NOMO-1 treated with DMSO at 0.1 percent for 48 hours (cell line): ENCODE measurements around the gene SLC12A7.
"Not testable (repeated sequence)": the region's sequence is repeated elsewhere in the genome, so short reads cannot be mapped to it uniquely, and the experiment has no call there.

Experiments
- DNase-seq: peaks from one replicate; lab custom pipeline; 2025; ENCODE audit not compliant: unreplicated experiment; lab: John Stamatoyannopoulos, UW

The SLC12A7 gene

GRCh38 chr5:1065891-1066650 is 45.8 kb downstream of the SLC12A7 start:
- DNase-seq: no peak

DNA sequence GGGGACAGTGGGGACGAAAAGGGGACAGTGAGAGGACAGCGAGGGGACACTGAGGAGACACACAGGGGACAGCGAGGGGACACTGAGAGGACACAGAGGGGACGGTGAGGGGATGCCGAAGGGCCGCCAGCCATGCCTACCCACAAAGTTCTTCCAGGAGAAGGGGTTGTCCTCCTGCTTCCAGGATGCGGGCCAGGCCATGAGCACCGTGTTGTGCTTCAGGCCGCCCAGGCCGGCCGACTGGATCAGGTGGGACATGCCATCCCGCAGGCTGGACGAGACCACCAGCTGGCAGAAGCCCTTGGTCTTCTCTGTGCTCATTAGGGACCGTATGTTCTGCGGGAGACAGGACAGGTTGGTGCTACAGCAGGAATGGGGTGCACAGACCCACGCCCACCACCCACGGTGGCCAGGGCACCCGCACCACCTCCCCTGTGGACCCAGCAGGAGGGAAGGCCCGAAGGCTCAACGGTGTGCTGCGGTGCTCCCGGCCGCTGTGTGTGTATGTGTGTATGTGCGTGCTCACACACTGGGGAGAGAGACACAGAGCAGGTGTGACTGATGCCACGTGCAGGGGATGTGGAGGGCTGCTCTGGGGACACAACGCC is 46.6 kb downstream of the SLC12A7 start:
- no peak for DNase-seq

DNA sequence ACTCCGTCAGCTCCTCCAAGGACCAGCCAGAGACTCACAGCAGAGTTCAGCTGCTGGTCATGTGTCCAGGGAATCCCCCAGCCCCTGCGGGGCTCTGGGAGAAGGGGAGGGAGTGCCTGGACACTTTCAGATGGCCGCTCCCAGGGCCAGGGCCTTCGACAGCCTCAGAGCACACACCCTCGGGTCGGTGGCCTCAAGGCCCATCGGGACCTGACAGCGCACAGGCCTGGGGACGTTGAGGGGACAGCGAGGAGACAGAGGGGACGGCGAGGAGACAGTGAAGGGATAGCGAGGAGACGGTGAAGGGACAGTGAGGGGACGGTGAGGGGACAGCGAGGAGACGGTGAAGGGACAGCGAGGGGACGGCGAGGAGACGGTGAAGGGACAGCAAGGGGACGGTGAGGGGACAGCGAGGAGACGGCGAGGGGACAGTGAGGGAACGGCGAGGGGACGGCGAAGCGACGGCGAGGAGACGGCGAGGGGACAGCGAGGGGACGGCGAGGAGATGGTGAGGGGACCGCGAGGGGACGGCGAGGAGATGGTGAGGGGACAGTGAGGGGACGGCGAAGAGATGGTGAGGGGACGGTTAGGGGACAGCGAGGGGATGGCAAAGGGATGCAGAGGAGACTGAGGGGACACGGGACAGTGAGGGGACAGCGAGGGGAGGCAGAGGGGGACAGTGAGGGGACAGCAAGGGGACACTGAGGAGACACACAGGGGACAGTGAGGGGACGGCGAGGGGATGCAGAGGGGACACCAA is 47.3 kb downstream of the SLC12A7 start:
- DNase-seq: no peak

DNA sequence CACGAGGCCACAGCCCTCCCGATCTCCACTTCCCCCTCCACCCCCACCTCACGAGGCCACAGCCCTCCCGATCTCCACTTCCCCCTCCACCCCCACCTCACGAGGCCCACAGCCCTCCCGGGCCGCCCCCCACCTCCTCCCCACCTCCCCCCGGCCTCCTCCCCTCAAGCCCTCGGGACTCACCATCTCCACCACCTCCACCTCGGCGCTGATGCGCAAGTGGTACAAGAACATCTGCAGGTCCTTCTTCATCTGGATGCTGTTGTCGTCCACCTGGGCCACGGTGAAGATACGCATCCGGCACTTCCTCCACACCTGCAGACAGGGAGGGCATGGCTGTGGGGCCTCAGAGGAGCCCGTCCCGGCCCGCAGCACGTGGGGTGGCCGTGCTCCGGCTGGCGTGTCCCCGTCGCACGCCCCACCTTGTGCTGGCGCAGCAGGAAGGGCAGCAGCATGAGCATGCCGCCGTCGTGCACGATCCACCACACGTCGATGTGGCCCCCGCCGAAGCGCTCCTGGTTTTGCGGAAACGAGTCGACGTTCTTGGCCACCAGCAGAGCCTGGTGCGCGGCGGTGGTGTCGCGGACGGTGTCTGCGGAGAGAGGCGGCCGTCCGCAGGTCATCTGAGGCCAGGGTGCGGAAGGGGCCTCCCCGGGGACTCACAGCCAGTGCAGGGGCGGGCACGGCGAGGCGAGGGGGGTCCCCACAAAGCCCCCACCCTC is 48.0 kb downstream of the SLC12A7 start:
- DNase-seq: no peak

DNA sequence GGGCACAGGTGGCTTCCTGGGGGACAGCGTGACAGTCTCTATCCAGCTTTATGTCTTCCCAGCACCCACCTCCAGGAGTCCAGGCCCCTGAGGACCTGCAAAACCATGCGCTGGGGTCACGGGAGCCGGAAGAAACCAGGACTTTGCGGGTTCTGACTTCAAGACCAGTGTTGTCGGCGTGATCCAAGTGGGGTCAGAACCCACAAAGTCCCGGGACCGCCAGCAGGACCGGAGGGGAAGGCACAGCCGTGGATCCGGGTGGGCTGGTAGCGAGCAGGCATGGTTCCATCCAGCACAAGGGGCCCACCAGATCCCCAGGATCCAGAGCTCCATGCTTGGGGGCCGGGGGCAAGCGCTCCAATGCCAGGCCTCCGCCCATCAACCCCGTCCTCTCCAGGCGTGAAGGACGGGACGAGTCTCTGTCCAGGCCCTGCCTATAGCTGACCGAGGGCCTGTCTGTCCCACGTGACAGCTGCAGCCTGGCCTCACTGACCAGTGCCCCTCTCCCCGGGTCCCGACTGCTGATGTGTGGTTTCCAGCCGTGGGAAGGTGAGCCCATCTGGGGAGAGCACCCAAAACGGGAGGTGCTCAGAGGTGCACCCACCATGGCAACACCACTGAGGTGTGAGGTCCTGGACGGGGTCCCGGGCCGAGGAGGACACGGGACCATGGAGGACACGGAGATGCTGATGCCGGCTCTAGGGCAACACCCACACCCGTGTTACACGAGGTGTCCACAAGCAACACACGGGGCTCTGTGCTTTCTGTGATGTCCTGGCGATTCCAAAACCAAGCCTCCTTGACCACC is 48.9 kb downstream of the SLC12A7 start:
- no peak for DNase-seq

DNA sequence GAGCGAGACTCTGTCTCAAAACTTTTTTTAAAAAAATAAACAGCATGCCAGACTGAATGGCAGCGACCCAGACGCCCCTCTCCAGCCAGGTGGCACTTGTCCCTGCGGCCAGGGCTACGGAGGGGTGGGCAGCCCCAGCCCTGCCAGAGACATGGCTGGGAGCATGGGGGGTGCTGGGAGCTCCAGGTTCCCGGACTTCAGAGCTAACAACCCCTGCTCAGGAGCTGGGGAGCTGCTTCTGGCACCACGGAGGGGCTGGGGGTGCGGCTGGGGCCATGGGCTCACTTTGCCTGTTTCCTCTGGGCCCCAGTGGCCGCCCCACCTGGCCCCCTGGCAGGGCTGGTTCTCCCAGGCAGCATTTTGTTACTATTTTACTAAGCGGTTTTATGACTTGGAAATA is 49.9 kb downstream of the SLC12A7 start:
- no peak for DNase-seq

DNA sequence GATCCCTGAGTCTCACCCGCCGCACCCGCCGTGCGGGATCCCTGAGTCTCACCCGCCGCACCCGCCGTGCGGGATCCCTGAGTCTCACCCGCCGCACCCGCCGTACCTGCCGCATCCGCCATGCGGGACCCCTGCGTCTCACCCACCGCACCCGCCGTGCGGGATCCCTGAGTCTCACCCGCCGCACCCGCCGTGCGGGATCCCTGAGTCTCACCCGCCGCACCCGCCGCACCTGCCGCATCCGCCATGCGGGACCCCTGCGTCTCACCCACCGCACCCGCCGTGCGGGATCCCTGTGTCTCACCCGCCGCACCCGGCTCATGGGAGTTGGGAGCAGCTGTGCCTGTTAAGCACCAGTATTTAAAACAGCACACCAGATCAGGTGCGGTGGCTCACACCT is 50.6 kb downstream of the SLC12A7 start:
- not testable (repeated sequence) for DNase-seq

GRCh38 chr5:1060535-1060981 is 51.3 kb downstream of the SLC12A7 start:
- DNase-seq: no peak

- DNase-seq: no peak
Measured at GRCh38 chr5:1059884-1060263, 52.0 kb downstream of the SLC12A7 start.

DNA sequence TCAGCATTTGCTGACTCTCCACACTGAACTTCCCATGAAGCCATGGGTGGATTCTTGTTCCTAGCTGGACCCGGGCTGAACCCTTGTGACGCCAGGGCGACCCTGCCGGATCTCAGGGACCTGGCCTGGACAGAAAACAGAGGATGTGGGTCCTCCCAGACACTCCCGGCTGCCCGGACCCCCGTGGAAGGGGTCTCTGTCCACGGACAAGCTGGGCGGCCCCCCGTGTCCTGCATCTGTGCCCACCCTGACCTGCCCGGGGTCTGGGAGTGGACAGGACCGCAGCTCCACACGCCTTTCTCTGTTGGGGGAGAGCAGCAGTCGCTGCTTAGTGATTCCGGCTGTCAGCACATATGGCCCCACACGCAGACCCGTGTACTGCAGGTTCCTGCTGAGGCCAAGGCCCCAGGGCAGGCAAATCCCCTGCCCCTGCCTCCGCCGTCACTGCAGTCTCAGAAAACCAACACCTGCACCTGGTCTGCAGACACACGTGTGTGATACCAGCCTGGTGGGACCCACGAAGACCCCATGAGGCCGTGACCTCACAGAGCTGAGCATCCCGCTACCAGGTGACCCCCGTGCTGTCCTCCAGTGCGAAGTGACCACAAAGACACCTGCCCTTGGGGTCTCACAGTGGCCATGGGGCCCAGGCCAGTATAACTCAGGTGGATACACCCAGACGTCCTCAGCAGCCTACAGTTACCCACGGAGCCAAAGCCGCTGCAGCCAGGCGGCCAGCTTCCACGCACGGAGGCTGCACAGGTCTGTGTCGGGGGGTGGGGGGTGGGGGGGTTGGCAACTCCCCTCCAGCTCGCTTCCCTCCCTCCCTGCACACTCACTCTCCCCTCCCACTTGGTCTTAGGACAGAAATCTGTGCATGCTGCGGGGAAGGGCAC is 52.6 kb downstream of the SLC12A7 start:
- DNase-seq: no peak

GRCh38 chr5:1058083-1058945 is 53.5 kb downstream of the SLC12A7 start:
- DNase-seq: no peak

- DNase-seq: no peak
Measured at GRCh38 chr5:1057485-1058082, 54.3 kb downstream of the SLC12A7 start.

- DNase-seq: no peak
Measured at GRCh38 chr5:1056611-1057484, 55.0 kb downstream of the SLC12A7 start.

GRCh38 chr5:1055896-1056610 is 55.8 kb downstream of the SLC12A7 start:
- no peak for DNase-seq

GRCh38 chr5:1054799-1055775 is 56.8 kb downstream of the SLC12A7 start:
- DNase-seq: no peak
